Endothelial cell of umbilical vein (primary cell): Measurements from ENCODE around the gene ERRFI1. TPM values are rescaled to one million over a fixed set of nuclear protein-coding genes. Genes with fewer than 3 reads are reported as not detected.

Experiments
- BruUV-seq: library from RNA; stranded (reverse); fragments of 400-500 nt; replicated peaks from 2 replicates; lab custom pipeline; 2021; lab: Mats Ljungman, UMichigan
- CTCF ChIA-PET: fragments of 300-600, 350-600 bp; sonication (Branson Sonifier 250); formaldehyde crosslinking; loops from one replicate; lab custom pipeline; 2021; ENCODE audit warnings: antibody characterized with exemption, inconsistent platforms; lab: Charles Lee
- POLR2A ChIA-PET: fragments of 300-600, 350-600 bp; sonication (Branson Sonifier 250); formaldehyde crosslinking; loops from one replicate; lab custom pipeline; 2021; ENCODE audit warnings: antibody characterized with exemption, inconsistent platforms; lab: Charles Lee
- DNase-seq: peaks from one replicate; pipeline ENCODE4 v3.0.0-alpha.2; 2011; ENCODE audit warnings: low read depth, low spot score
- FAIRE-seq: peaks from 2 replicates; lab custom pipeline; 2011; peaks lifted over from hg19 to GRCh38; lab: Jason Lieb, UNC
- H2AFZ ChIP-seq: 2 replicates; pipeline ENCODE4 v1.6.0; 2012; ENCODE audit warnings: low read depth, low read length, control low read depth, inconsistent platforms
- H3K27ac ChIP-seq: 2 replicates; pipeline ENCODE4 v1.5.1; 2011; ENCODE audit warnings: low read depth, mild to moderate bottlenecking, control low read depth, low read length, moderate library complexity; ENCODE audit not compliant: insufficient read depth
- H3K27me3 ChIP-seq, 2 experiments: 2 replicates each; pipeline versions ENCODE4 v1.6.0 to v1.6.1; 2011; ENCODE audit warnings: low read length in 2 of 2, mixed read lengths in 1 of 2; ENCODE audit not compliant: control insufficient read depth in 2 of 2, insufficient read depth in 2 of 2
- H3K36me3 ChIP-seq, 2 experiments: 2 replicates in 1 of 2; 3 replicates in 1 of 2; pipeline ENCODE4 v1.5.1; 2011; ENCODE audit warnings: low read length in 2 of 2, mild to moderate bottlenecking in 1 of 2, moderate library complexity in 1 of 2; ENCODE audit not compliant: control insufficient read depth in 2 of 2, insufficient read depth in 2 of 2; ENCODE audit errors: extremely low read depth in 1 of 2
- H3K4me1 ChIP-seq: 3 replicates; pipeline ENCODE4 v1.5.1; 2011; ENCODE audit warnings: mild to moderate bottlenecking, low read length; ENCODE audit not compliant: control insufficient read depth, insufficient read depth; ENCODE audit errors: extremely low read depth
- H3K4me2 ChIP-seq: 2 replicates; pipeline ENCODE4 v1.6.1; 2011; ENCODE audit warnings: low read length, control low read depth, mixed read lengths; ENCODE audit not compliant: insufficient read depth
- H3K4me3 ChIP-seq, 3 experiments: fragments of 200-600 bp in 1 of 3; sonication (generic), shearing (Covaris generic) in 1 of 3; replicated peaks in 1 of 3; 2 replicates each; pipeline ENCODE4 v1.5.1; 2011 to 2016; ENCODE audit warnings: control low read depth in 3 of 3, low read length in 3 of 3, mild to moderate bottlenecking in 2 of 3, inconsistent platforms in 1 of 3, low read depth in 1 of 3, moderate library complexity in 1 of 3; ENCODE audit not compliant: insufficient read depth in 1 of 3
- H3K79me2 ChIP-seq: 2 replicates; pipeline ENCODE4 v1.6.0; 2012; ENCODE audit warnings: low read length, inconsistent platforms; ENCODE audit not compliant: control insufficient read depth, insufficient read depth
- H3K9ac ChIP-seq: replicated peaks from 2 replicates; pipeline ENCODE3; 2011; ENCODE audit warnings: low read length, control low read depth; ENCODE audit not compliant: insufficient read depth; ENCODE audit errors: extremely low read depth
- H3K9me1 ChIP-seq: replicated peaks from 3 replicates; pipeline ENCODE4 v1.6.0; 2011; ENCODE audit warnings: mild to moderate bottlenecking, low read length; ENCODE audit not compliant: control insufficient read depth, insufficient read depth; ENCODE audit errors: extremely low read depth
- H3K9me3 ChIP-seq: replicated peaks from 2 replicates; pipeline ENCODE4 v1.5.1; 2012; ENCODE audit warnings: low read length, inconsistent platforms; ENCODE audit not compliant: control insufficient read depth, insufficient read depth
- H4K20me1 ChIP-seq: replicated peaks from 2 replicates; pipeline ENCODE3; 2011; ENCODE audit warnings: mild to moderate bottlenecking, low read length; ENCODE audit not compliant: control insufficient read depth, insufficient read depth; ENCODE audit errors: extremely low read depth
- CTCF ChIP-seq, 2 donors: IDR thresholded peaks; 1 replicate in 1 of 2; 2 replicates in 1 of 2; pipeline ENCODE4 v1.5.1; 2011; ENCODE audit warnings: low read length in 2 of 2, mild to moderate bottlenecking in 2 of 2, moderate library complexity in 2 of 2, control low read depth in 1 of 2, inconsistent platforms in 1 of 2, low read depth in 1 of 2; ENCODE audit not compliant: insufficient read depth in 1 of 2; ENCODE audit errors: extremely low read depth in 1 of 2
- EZH2 ChIP-seq: IDR thresholded peaks from 2 replicates; pipeline ENCODE4 v1.6.1; 2012; ENCODE audit warnings: borderline replicate concordance, low read depth, mild to moderate bottlenecking, moderate library complexity, low read length, inconsistent platforms; ENCODE audit not compliant: severe bottlenecking
- FOS ChIP-seq: IDR thresholded peaks from 2 replicates; pipeline ENCODE4 v1.6.1; 2011; ENCODE audit warnings: mild to moderate bottlenecking, low read length, moderate library complexity, borderline replicate concordance; ENCODE audit not compliant: insufficient read depth
- GATA2 ChIP-seq: IDR thresholded peaks from 2 replicates; pipeline ENCODE4 v1.7.0; 2011; ENCODE audit warnings: low read depth, mild to moderate bottlenecking, moderate library complexity, mixed read lengths, low read length; ENCODE audit not compliant: insufficient read length, insufficient read depth
- JUN ChIP-seq: IDR thresholded peaks from 2 replicates; pipeline ENCODE4 v1.6.1; 2011; ENCODE audit warnings: borderline replicate concordance, low read depth; ENCODE audit not compliant: insufficient read length, insufficient read depth
- MYC ChIP-seq: IDR thresholded peaks from one replicate; pipeline ENCODE4 v1.6.1; 2011; ENCODE audit warnings: mild to moderate bottlenecking, low read depth, low read length
- POLR2A ChIP-seq: IDR thresholded peaks from 2 replicates; pipeline ENCODE4 v1.6.1; 2012; ENCODE audit warnings: low read depth, mild to moderate bottlenecking, control low read depth, low read length
- POLR2AphosphoS5 ChIP-seq: IDR thresholded peaks from 2 replicates; pipeline ENCODE4 v1.6.1; 2012; ENCODE audit warnings: low read depth, mild to moderate bottlenecking, control low read depth, low read length, moderate library complexity; ENCODE audit not compliant: insufficient read depth
- dilution Hi-C: fragments of 300-500 bp; cut with MboI; formaldehyde crosslinking; loops from one replicate; pipeline ENCODE4 v1.15.0; 2019; ENCODE audit warnings: low sequenced_read_pairs; ENCODE audit not compliant: extremely low pct_ligation_motif_present
- intact Hi-C: fragments of 100-400 bp; cut with micrococcal nuclease; formaldehyde crosslinking; loops from one replicate; pipeline ENCODE4 v1.10.0; 2022
- polyA plus RNA-seq, 4 experiments: library from polyadenylated mRNA; depleted of rRNA in 3 of 4; stranded (reverse) in 3 of 4; unstranded in 1 of 4; fragments of >200 nt; gene quantifications; 2 replicates each; pipeline versions ENCODE4 v1.2.1 to v1.2.3, GENCODE V29; 2011 to 2012; ENCODE audit warnings: missing spikeins in 1 of 4
- total RNA-seq: library from RNA; stranded (reverse); gene quantifications from 2 replicates; pipeline ENCODE4 v1.2.3, GENCODE V29; 2021
- TF ChIP-seq, protein P1 (sequence below): IDR thresholded peaks from 2 replicates; pipeline ENCODE4 v1.6.1; 2011; ENCODE audit not compliant: insufficient read depth, insufficient read length

Gene ERRFI1
- total and polyA plus RNA-seq, 2 donors (not counting 3 experiments of a cell fraction or from before 2014, with no cell fraction given) = 28.1 to 32.0 TPM

DNA sequence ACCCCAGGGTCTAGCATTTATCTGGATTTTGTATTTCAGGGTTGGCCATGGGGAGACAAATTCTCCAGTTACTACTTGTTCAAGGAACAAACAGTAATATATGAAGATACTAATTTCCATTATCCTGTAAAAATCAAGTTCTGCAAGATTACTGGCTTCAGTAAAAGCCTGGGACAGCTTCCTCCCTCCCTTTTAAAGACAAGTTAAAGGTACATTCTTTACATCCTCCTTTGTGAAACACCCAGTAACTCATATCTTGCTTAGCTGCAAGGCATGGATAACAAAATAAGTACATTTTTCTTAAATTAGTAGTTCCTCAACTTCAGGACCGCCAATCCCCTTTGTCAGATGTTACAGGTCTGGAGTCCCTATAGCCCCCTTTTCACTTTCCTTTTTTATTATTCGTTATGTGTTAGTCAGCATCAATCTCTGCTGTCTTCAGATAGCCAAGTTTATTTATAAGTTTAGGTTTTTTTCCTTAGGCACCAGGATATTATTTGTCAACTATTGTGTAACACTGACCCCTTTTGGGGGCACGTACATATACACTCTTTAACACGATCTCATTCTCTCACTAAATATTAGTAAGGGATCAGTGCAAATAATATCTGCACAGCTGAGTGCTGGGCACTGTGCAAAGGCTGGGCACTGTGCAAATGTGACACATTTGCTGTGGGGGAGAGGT is 9.8 kb downstream of the ERRFI1 start:
- POLR2A ChIA-PET = interaction anchor here (0.5 kb wide), 1 partner anchor 801 kb away, joined by 4 read pairs; the partner anchor contains the start of gene RERE
- DNase-seq = no peak
- no peaks in the 10 kb centered on the region for H3K9me1 ChIP-seq
- H3K9me3 ChIP-seq = no peaks in the 10 kb centered on the region
- peaks cover 86% of the 10 kb centered on the region for H3K79me2 ChIP-seq
- peaks cover 15 to 21% of the 10 kb centered on the region in 2 experiments for H3K36me3 ChIP-seq
- H3K27me3 ChIP-seq = no peaks in the 10 kb centered on the region
- no peak for FAIRE-seq
- peak overlapping the region; percentile 4 for H3K4me2 ChIP-seq
- BruUV-seq = no TSS peak
- dilution Hi-C loops (loop anchor here (10.0 kb wide), 1 partner anchor 298 kb away; the partner anchor contains the start of gene SLC45A1), intact Hi-C loops (loop anchor here (1.0 to 5.0 kb wide), 2 partner anchors 10 to 221 kb away; partner anchors contain the start of gene ERRFI1)
- H3K27ac ChIP-seq = no peak overlapping the region
- H4K20me1 ChIP-seq = peaks cover 2% of the 10 kb centered on the region
- TF ChIP-seq CTCF (IDR thresholded peaks at IDR 0.05; ENCODE audit: extremely low read depth in 1 of 2, insufficient read depth in 1 of 2, low read depth in 1 of 2, low read length in 2 of 2) = peak; percentile 10 to 12
- TF ChIP-seq JUN = no peak
- CTCF ChIA-PET = interaction anchor here (1.0 to 10.4 kb wide), 23 partner anchors 8 to 334 kb away, joined by 3 to 396 read pairs (median 11); no protein-coding TSS in a partner anchor
- no peak overlapping the region for H3K4me3 ChIP-seq
- no peak overlapping the region for H3K9ac ChIP-seq
- H2AFZ ChIP-seq = no peak overlapping the region
- H3K4me1 ChIP-seq = peaks cover 64% of the 10 kb centered on the region

DNA sequence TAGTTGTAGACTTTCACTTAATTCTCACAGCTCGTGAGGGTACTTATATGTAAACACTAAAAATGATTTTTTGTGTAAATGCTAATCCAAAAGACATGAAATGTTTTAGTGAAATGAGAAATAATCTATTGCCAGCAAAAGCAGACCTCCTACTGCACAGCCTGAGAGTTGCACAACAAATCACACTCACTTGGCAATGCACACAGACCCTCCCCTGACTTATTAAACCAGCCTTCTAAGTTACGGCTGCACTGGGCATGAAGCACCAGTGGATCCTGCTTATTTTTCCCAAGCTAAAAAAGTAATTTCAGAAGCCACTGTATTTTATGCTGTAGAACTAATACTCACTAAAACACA is 10.3 kb downstream of the ERRFI1 start:
- POLR2A ChIA-PET = interaction anchor here (0.7 to 1.4 kb wide), 3 partner anchors 9 to 105 kb away, joined by 4 to 6 read pairs (median 5); no protein-coding TSS in a partner anchor
- dilution Hi-C loops (loop anchor here (10.0 kb wide), 1 partner anchor 299 kb away; the partner anchor contains the start of gene SLC45A1), intact Hi-C loops (loop anchor here (1.0 to 5.0 kb wide), 7 partner anchors 11 to 334 kb away; partner anchors contain the start of genes ERRFI1 and SLC45A1)
- no peak for FAIRE-seq
- Histone ChIP-seq H3K9me3 (no peaks in the 10 kb centered on the region), H3K9me1 (no peaks in the 10 kb centered on the region), H3K79me2 (peaks cover 80% of the 10 kb centered on the region), H2AFZ (no peak overlapping the region), H3K9ac (no peak overlapping the region), H3K4me1 (peaks cover 58% of the 10 kb centered on the region), H3K4me3 (no peak overlapping the region), H3K4me2 (no peak overlapping the region), H3K27ac (no peak overlapping the region), H4K20me1 (peaks cover 2% of the 10 kb centered on the region), H3K27me3 (no peaks in the 10 kb centered on the region), H3K36me3 (peaks cover 19 to 21% of the 10 kb centered on the region in 2 experiments)
- no peak for DNase-seq
- no TSS peak for BruUV-seq
- no peak for TF ChIP-seq MYC
- TF ChIP-seq EZH2 = no peak
- no peak for TF ChIP-seq POLR2A
- TF ChIP-seq CTCF (IDR thresholded peaks at IDR 0.05; ENCODE audit: extremely low read depth in 1 of 2, insufficient read depth in 1 of 2, low read depth in 1 of 2, low read length in 2 of 2) = no peak
- TF ChIP-seq POLR2AphosphoS5 = no peak
- TF ChIP-seq FOS = no peak
- no peak for TF ChIP-seq JUN
- TF ChIP-seq, protein P1, sequence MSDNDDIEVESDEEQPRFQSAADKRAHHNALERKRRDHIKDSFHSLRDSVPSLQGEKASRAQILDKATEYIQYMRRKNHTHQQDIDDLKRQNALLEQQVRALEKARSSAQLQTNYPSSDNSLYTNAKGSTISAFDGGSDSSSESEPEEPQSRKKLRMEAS = no peak
- TF ChIP-seq GATA2 = no peak
- CTCF ChIA-PET = interaction anchor here (1.0 to 10.4 kb wide), 36 partner anchors 9 to 510 kb away, joined by 3 to 396 read pairs (median 6); no protein-coding TSS in a partner anchor
